Liver (tissue), 3 donors: Measurements from ENCODE around the gene JAK2.

ENCODE experiments used
- GABPA ChIP-seq, 2 donors: IDR thresholded peaks in 1 of 2; conservative IDR thresholded peaks in 1 of 2; 2 replicates each; pipeline ENCODE4 v1.6.1; 2016; ENCODE audit warnings: antibody characterized with exemption in 2 of 2, mild to moderate bottlenecking in 1 of 2, moderate library complexity in 1 of 2
- RXRA ChIP-seq, 2 donors: IDR thresholded peaks; 2 replicates each; pipeline ENCODE4 v1.6.1; 2017 to 2018; ENCODE audit warnings: antibody characterized with exemption in 2 of 2, mild to moderate bottlenecking in 1 of 2
- SP1 ChIP-seq: IDR thresholded peaks from 2 replicates; pipeline ENCODE4 v1.6.1; 2018; ENCODE audit warnings: antibody characterized with exemption, mild to moderate bottlenecking
- TAF1 ChIP-seq: conservative IDR thresholded peaks from 2 replicates; pipeline ENCODE4 v1.6.1; 2016; ENCODE audit warnings: antibody characterized with exemption, mild to moderate bottlenecking
- TF ChIP-seq, protein P1 (sequence below): fragments of 150-350 bp; IDR thresholded peaks from 2 replicates; pipeline ENCODE4 v1.5.1; 2017; ENCODE audit warnings: improper control_type of control experiment, low read depth, low read length; ENCODE audit not compliant: missing input control
- TF ChIP-seq, protein P2 (sequence below): IDR thresholded peaks from 2 replicates; pipeline ENCODE4 v1.6.1; 2016; ENCODE audit warnings: antibody characterized with exemption
- TF ChIP-seq, protein P3 (sequence below): IDR thresholded peaks from 2 replicates; pipeline ENCODE4 v1.6.1; 2016; ENCODE audit warnings: antibody characterized with exemption
- donor health status: healthy.
- donor health status: healthy.

DNA sequence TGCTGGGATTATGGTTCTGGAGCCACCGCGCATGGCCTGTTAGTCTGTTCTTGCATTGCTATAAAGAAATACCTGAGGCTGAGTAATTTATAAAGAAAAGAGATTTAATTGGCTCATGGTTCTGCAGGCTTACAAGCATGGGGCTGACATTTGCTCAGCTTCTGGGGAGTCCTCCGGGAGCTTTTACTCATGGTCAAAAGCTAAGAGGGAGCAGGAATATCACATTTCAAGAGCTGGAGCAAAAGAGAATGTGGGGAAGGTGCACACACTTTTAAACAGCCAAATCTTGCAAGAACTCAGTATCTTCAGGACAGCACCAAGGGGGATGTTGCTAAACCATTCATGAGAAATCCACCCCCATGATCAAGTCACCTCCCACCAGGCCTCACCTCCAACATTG is 12.1 kb downstream of the JAK2 start:
- TF ChIP-seq, protein P1, sequence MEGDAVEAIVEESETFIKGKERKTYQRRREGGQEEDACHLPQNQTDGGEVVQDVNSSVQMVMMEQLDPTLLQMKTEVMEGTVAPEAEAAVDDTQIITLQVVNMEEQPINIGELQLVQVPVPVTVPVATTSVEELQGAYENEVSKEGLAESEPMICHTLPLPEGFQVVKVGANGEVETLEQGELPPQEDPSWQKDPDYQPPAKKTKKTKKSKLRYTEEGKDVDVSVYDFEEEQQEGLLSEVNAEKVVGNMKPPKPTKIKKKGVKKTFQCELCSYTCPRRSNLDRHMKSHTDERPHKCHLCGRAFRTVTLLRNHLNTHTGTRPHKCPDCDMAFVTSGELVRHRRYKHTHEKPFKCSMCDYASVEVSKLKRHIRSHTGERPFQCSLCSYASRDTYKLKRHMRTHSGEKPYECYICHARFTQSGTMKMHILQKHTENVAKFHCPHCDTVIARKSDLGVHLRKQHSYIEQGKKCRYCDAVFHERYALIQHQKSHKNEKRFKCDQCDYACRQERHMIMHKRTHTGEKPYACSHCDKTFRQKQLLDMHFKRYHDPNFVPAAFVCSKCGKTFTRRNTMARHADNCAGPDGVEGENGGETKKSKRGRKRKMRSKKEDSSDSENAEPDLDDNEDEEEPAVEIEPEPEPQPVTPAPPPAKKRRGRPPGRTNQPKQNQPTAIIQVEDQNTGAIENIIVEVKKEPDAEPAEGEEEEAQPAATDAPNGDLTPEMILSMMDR, result no peak
- TF ChIP-seq GABPA (IDR thresholded peaks at IDR 0.05 in 1 of 2, conservative IDR thresholded peaks at IDR 0.05 in 1 of 2) (no peak), TAF1 (no peak), RXRA (IDR thresholded peaks at IDR 0.05) (no peak), SP1 (no peak)
- TF ChIP-seq, protein P2, sequence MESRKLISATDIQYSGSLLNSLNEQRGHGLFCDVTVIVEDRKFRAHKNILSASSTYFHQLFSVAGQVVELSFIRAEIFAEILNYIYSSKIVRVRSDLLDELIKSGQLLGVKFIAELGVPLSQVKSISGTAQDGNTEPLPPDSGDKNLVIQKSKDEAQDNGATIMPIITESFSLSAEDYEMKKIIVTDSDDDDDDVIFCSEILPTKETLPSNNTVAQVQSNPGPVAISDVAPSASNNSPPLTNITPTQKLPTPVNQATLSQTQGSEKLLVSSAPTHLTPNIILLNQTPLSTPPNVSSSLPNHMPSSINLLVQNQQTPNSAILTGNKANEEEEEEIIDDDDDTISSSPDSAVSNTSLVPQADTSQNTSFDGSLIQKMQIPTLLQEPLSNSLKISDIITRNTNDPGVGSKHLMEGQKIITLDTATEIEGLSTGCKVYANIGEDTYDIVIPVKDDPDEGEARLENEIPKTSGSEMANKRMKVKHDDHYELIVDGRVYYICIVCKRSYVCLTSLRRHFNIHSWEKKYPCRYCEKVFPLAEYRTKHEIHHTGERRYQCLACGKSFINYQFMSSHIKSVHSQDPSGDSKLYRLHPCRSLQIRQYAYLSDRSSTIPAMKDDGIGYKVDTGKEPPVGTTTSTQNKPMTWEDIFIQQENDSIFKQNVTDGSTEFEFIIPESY, result no peak
- TF ChIP-seq, protein P3, sequence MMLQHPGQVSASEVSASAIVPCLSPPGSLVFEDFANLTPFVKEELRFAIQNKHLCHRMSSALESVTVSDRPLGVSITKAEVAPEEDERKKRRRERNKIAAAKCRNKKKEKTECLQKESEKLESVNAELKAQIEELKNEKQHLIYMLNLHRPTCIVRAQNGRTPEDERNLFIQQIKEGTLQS, result no peak
